ENCODE results near the gene S1PR5. TPM values are rescaled to one million over a fixed set of nuclear protein-coding genes. Genes with fewer than 3 reads are reported as not detected.

Gene S1PR5
- total RNA-seq, 1 donor: 0.27 TPM

DNA sequence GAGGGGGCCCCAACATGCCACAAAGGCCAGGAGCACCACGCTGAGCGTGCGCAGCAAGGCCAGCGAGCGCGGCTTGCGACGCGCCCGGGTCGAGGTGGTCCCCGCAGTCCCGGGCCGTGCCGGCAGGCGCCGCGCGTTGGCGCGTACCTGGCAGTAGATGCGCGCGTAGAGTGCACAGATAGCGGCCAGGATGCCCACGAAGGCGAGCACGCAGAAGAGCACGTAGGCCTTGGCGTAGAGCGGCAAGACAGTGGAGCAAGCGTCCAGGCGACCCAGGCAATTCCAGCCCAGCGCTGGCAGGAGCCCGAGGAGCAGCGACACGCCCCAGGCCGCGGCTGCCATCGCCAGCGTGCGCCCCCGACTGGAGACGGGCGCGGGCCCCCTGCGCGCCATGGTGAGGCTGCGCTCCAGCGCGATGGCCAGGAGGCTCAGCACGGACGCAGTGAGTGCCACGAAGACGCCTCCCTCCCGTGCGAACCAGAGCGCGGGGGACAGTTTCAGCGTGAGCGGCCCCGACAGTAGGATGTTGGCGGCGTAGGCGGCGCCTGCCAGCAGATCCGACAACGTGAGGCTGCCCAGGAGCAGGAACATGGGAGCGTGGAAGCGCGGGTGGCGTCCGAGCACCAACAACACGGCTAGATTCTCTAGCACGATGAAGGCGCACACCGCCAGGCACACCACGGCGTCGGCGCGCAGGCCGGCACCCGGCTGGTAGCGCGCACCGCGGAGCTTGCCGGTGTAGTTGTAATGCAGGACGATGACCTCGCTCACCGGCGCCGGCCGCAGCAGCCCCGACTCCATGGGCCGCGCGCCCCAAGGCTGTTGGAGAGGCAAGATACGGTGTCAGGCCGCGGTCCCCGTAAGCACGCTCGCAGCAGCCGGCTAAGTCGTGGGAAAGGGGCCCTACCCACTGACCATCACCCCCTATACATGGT, 2.8 kb downstream of the S1PR5 start:
- DNase-seq (ENCODE audit: low read depth): no peak
- TF ChIP-seq, protein P1, sequence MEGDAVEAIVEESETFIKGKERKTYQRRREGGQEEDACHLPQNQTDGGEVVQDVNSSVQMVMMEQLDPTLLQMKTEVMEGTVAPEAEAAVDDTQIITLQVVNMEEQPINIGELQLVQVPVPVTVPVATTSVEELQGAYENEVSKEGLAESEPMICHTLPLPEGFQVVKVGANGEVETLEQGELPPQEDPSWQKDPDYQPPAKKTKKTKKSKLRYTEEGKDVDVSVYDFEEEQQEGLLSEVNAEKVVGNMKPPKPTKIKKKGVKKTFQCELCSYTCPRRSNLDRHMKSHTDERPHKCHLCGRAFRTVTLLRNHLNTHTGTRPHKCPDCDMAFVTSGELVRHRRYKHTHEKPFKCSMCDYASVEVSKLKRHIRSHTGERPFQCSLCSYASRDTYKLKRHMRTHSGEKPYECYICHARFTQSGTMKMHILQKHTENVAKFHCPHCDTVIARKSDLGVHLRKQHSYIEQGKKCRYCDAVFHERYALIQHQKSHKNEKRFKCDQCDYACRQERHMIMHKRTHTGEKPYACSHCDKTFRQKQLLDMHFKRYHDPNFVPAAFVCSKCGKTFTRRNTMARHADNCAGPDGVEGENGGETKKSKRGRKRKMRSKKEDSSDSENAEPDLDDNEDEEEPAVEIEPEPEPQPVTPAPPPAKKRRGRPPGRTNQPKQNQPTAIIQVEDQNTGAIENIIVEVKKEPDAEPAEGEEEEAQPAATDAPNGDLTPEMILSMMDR (IDR thresholded peaks at IDR 0.05; ENCODE audit: insufficient read depth, low read length): no peak
- H3K4me3 ChIP-seq (ENCODE audit: low read depth, low read length): no peak overlapping the region

DNA sequence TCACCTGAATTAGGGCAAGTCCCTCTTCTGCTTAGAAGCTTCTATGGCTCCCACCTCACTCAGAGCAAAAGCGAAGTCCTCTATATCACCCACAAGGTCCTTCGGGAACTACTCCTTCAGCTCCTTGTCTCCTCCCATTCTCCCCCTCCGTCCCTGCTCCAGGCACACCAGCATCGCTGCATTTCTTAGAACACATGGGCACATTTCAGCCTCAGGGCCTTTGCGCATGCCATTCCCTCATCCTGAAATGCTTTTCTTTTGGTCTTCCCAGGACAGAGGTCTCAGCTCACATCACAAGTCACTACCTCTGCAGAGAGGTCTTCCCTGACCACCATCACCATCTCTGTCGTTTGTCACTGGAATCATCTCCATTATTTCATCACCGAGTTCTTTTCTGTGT, 4.0 kb downstream of the S1PR5 start:
- no peak overlapping the region for H3K4me3 ChIP-seq (ENCODE audit: low read depth, low read length)
- DNase-seq (ENCODE audit: low read depth): no peak
- TF ChIP-seq, protein P1 (IDR thresholded peaks at IDR 0.05; ENCODE audit: insufficient read depth, low read length): no peak

DNA sequence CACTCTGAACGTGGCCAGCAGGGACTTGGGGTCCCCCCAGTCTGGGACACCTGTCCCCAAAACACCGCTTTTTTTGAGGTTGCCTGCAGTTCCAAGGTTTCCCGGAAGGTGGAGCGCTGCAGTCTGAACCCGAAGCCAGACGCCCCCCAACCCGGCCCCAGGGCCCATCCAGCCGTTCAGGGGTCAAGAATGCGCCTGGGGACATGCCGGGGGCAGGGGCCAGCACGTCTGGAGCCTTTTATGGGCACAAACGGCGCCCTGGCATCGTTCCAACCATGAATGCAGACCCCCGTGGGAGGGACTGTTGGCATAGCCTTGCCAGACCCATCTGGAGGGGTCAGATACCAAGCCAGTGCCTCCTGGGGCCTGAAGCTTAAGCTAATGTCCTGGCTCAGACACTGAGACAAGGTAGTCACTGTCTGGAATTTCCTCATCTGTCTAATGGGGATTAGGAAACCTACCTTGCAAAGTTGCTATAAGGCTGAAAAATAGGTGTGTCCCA, 6.9 kb downstream of the S1PR5 start:
- TF ChIP-seq, protein P1 (IDR thresholded peaks at IDR 0.05; ENCODE audit: insufficient read depth, low read length): peak; percentile 77
- no peak overlapping the region for H3K4me3 ChIP-seq (ENCODE audit: low read depth, low read length)
- DNase-seq (ENCODE audit: low read depth): no peak

DNA sequence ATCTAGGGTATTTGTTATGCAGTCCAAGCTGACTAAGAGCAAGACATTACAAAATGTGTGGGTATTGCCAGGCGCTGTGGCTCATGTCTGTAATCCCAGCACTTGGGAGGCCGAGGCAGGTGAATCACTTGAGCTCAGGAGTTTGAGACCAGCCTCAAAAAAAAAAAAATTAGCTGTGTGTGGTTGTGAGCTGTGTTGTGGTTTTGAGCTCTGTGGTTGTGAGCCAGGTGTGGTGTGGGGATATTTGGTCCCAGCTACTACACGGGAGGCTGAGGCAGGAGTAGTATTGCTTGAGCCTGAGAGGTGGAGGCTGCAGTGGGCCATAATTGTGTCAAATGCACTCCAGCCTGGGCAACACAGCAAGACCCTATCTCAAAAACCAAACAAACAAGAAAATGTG, 8.5 kb downstream of the S1PR5 start:
- TF ChIP-seq, protein P1 (IDR thresholded peaks at IDR 0.05; ENCODE audit: insufficient read depth, low read length): no peak
- no peak overlapping the region for H3K4me3 ChIP-seq (ENCODE audit: low read depth, low read length)
- DNase-seq (ENCODE audit: low read depth): no peak

DNA sequence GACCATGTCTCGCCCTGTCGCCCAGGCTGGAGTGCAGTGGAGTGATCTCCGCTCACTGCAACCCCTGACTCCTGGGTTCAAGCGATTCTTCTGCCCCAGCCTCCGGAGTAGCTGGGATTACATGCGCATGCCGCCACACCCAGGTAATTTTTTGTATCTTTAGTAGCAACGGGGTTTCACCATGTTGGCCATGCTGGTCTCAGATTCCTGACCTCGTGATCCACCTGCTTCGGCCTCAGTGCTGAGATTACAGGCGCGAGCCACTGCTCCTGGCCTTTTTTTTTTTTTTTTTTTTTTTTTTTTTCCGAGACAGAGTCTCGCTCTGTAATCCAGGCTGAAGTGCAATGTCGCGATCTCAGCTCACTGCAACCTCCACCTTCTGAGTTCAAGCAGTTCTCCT, 9.2 kb downstream of the S1PR5 start:
- TF ChIP-seq, protein P1 (IDR thresholded peaks at IDR 0.05; ENCODE audit: insufficient read depth, low read length): no peak
- DNase-seq (ENCODE audit: low read depth): no peak
- H3K4me3 ChIP-seq (ENCODE audit: low read depth, low read length): no peak overlapping the region

DNA sequence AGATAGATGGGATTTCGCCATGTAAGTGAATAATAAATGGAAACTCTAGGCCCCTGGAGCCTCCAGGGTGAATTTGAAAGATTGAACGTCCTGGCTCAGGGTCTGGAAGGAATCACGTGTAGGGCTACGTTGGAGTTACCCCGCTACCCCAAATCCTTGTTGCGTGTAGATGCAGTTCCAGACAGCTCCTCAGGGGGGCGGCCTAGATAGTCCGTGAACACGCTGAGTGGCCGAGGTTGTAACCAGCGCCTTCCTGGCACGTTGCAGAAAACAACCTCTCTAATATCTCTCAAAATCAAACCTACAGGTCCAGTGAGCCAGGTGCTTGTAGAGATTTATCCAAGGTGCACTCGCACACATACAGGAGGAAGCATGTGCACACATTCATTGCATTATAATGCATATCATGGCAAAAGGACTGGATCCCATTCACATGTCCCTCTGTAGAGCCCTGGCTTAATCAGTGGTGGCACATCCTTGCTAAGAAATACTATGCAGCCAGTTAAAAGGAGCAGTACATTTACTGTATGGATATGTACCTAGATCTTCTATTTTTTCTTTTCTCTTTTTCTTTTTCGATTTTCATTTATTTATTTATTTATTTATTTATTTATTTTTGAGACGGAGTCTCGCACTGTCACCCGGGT, 11.5 kb downstream of the S1PR5 start:
- DNase-seq (ENCODE audit: low read depth): peak; percentile 75
- H3K4me3 ChIP-seq (ENCODE audit: low read depth, low read length): no peak overlapping the region
- TF ChIP-seq, protein P1 (IDR thresholded peaks at IDR 0.05; ENCODE audit: insufficient read depth, low read length): peak; percentile 89
